GM21717 (cell line): ENCODE measurements around the gene GNPAT.
"Not testable (repeated sequence)": the region's sequence is repeated elsewhere in the genome, so short reads cannot be mapped to it uniquely, and the experiment has no call there.

Experiments used
- ATAC-seq: cut with Tn5 transposase; IDR thresholded peaks from one replicate; pipeline ENCODE4 v1.9.1; 2021; ENCODE audit warnings: mild to moderate bottlenecking, moderate library complexity; ENCODE audit not compliant: unreplicated experiment

Gene GNPAT

DNA sequence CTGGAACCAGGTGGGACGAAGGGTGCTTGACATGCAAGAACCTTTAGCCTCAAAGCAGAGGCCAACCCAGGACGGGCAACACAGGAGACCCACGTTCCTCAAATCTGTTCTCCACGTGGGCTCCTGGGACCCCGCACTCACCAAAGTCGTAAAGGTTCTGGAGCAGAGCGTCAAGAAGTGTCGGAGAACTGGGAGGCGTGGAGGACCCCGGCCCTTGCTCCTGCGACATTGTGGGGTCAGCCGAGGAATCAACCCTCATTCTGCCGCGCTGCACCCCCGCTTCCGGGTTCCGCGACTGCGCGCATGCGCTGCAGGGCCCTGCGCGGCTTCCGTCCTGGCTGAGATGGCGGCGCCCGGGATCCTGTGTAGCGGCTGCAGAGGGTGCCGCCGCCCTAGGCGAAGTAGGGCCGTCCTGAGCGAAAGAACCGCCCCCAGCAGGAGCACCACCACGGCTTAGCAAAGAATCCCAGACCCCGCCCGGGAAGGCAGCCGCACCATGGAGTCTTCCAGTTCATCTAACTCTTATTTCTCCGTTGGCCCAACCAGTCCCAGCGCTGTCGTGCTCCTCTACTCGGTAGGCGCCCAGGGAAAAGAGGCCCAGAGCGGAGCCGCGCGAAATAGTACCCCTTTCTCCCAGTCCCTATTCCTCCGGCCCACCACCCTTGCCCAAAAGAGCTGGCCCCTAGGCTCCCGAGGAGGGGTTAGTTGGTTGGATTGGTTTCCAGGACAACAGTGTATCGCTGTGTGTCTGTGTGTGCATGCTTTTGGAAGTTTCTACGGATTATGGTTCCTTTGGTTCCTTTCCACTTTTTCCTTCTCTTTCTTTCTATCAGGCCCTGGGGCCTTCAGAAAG, at the start of gene GNPAT:
Gene GNPAT (plus strand): TSS at position 330 of the 853 bp plus-strand sequence. CDS start 167 bp downstream, at position 497.
- ATAC-seq, result peak; percentile 93

DNA sequence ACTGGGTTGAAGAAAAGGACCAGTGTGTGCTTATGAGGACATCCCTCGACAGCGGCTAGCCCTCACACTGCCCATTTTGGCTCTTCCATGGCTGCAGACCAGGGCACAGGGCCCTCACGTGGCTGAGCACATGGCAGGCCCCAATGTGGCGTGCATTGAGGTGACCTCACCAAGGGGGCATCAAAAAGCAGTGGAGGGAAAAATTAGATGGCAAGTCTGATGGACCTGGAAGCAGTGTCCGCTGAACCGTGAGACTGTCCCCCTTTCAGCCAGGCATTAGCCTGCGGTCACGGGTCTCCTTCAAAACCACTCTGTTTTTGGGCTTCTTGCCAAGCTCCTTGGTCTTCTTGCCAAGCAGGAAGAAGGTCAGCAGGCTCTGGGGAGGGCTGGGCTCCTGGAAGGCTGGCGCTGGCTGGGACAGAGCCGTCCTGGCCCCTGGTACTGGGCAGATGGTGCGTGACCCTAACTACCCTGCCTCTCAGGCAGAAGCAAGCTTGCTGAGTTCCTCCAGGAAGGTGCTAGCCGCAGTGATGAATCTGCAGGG, 48.3 kb upstream of the GNPAT start:
- no peak for ATAC-seq

DNA sequence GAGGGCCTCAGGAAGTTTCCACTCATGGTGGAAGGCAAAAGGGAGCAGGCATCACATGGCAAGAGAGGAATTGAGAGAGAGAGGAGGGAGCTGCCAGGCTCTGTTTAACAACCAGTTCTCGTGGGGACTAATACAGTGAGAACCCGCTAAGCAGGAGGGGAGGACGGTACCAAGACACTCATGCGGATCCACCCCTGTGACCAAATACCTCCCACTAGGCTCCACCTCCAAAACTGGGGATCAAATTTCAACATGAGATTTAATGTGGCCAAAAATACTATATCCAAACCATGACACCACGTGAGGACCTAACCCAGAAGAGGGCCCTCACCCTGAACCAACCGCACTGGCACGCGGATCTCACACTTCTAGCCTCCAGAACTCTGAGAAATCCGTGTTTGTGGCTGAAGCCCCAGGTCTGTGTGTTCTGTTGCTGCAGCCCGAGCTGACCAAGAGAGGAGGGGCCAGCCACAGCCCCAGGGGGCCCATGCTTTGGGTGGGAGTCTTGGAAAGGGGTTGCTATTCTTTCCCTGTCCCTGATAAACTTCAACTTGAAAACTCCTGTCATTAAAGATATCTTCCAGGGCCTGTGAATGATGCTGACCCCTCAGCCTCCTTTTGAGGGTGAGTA, 47.2 kb upstream of the GNPAT start:
- ATAC-seq, result no peak

DNA sequence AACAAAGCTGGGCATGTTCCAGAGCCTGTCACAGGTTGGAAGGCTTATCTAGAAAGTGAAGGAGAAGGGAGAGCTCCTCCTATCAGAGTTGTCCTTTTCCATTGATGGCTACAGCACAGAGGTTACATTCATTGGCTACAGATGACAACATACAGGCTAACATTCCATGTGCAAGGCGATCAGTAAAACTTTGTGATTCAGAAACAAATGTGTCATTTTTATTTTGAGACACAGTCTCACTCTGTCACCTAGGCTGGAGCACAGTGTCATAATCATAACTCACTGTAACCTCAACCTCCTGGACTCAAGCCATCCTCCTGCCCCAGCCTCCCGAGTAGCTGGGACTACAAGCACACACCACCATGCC, 46.6 kb upstream of the GNPAT start:
- no peak for ATAC-seq

DNA sequence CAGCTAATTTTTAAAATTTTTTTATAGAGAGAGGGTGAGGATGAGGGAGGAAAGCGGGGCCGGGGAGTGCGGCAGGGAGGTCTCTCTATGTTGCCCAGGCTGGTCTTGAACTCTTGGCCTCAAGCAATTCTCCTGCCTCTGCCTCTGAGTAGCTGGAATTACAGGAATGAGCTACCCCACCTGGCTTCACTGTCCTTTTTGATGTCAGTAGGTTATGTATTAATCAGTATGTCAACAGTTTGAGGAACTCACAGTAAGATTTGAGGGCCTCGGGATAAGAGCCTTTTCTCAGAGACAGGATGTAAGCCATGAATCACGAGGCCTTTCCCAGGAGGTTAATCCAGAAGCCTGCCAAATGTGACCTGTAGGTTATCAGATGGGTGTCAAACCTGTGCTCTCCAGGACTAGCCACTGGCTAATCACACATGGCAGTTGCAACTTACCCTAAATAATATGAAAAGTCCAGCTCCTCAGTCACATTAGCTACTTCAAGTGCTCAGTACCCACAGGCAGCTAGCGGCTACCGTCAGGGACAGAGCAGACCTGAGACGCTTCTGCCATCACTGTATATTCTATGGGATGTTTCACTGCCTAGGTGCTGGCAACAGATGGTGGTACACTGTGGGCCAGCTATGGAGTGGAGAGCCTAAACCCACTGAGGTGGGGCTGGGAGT, 46.0 kb upstream of the GNPAT start:
- no peak for ATAC-seq

DNA sequence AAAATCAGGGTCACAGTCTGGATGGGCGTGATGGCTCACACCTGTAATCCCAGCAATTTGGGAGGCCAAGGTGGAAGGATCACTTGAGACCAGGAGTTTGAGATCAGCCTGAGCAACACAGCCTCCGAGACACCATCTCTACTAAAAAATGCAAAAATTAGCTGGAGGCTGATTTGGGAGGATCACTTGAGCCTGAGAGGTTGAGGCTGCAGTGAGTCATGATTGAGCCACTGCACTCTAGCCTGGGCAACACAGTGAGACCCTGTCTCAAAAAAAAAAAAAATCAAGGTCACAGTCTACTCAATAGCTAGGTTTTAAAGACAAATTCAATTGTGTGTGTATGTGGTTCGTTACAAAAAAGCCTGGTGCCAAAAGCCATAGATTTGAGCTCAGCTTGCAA, 44.7 kb upstream of the GNPAT start:
- no peak for ATAC-seq

DNA sequence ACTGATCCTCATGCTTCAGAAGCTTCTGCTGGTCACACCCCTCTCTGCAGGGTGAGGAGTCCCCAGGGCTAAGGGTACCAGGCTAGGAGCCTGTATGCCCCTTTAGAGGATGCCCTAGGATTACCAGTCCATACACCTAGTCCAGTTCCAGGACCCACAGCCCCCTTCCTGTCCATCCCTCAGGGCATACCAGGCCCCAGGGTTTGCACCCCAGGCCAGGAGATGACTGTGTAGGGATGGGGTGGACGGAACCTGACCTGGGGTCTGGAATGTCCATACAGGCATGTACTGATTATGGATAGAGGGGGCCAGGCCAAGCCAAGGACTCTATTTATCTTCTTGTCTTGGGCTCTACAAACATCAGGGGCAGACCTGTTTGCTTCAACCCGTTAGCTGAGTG, 44.3 kb upstream of the GNPAT start:
- no peak for ATAC-seq

DNA sequence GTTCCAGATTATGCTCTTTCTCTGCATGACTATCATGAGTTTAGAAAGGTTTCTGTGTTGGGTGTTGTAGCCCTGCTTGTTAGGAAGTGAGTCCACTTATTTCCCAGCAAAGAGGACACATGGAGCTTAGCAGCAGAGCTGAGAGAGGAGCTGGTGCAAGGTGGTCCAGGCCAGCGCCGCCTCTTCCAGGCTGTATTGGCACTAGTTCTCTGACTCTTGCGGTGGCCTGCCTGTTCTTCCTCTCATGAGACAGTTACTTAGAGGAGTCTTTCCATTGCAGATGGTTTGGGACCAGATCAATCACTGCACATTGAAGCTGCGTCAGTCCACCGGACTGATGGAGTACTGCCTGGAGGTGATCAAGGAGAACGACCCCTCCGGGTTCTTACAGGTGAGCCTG, 41.1 kb upstream of the GNPAT start:
- ATAC-seq, result no peak

DNA sequence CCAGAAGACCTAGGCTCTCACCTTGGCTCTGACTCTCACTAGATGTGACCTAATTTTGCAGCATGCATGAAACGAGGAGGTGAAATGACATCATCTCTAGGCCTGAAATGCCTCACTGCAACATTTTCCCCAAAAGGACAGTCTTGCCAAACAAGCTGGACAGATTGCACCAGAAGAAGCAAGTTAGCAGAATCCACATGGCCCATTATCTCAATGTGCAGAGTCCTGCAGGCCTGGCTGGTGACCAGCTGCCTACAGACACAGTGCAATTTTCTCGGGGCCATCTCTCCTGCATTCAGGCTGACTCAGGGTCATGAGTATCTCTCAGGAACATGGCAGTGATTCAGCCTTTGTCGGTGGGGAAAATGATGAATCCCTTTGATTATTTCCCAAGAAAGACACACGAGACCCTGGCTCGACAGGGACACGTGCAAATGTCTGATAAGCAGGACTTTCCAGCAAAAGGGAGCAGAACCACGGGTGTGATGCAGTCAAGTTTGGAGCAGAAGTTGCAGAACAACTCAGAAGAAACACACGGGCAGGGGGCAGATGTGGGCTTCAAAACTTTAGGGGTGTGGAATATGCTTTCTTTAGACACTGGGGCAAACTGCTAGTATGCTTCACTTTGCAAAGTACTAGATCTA, 40.5 kb upstream of the GNPAT start:
- ATAC-seq, result no peak

DNA sequence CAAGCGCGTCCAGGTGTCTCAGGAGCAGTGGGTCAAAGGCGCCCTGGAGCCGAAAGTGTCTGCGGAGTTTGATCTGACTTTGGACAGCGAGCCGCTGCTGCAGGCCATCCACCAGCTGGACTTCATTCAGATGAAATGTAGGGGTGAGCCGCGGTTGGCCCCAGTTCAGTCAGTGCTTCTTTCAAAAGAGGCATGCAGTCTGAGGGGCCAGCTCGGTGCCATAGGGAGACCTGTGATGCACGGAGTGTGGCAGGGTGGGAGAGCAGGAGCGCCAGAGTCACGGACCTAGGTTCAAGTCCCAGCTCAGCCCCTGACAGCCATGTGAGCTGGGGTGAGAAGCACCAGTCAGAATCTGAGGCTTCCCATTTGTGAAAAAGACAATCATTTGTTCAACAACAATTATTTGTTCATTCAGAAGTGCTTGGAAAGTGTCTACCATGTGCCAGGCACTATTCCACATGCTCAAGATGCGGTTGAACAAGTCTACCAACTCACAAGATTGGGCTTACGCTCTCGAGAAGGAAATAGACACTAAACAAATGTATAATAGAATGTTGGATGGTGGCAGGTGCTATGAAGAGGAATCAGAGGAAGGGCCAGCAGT, 39.5 kb upstream of the GNPAT start:
- ATAC-seq, result no peak

DNA sequence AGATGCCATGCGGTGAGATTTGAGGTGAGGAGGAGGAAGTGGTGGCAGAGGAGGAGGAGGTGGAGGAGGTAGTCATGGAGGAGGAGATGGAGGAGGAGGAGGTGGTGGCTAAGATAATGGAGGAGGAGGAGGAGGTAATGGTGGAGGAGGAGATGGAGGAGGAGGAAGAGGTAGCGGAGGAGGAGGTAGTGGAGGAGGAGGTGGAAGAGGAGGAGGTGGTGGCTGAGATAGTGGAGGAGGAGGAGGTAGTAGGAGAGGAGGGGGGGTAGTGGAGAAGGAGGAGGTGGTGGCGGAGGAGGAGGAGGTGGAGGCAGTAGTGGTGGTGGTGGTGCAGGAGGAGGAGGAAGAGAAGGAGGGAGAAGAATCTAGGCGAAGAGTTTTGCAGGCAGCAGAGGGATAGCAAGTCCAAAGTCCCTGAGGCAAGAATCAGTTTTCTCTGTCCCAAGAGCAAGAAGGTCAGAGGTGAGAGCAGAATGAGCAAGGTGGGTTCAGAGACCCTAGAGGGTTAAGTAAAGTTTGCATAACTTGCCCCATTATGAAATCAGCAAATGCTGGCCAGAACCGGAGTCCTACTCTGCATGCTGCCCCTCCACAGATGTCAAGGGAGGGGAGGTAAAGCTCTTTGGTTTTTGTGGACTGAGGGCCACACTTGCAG, 38.9 kb upstream of the GNPAT start:
- no peak for ATAC-seq

DNA sequence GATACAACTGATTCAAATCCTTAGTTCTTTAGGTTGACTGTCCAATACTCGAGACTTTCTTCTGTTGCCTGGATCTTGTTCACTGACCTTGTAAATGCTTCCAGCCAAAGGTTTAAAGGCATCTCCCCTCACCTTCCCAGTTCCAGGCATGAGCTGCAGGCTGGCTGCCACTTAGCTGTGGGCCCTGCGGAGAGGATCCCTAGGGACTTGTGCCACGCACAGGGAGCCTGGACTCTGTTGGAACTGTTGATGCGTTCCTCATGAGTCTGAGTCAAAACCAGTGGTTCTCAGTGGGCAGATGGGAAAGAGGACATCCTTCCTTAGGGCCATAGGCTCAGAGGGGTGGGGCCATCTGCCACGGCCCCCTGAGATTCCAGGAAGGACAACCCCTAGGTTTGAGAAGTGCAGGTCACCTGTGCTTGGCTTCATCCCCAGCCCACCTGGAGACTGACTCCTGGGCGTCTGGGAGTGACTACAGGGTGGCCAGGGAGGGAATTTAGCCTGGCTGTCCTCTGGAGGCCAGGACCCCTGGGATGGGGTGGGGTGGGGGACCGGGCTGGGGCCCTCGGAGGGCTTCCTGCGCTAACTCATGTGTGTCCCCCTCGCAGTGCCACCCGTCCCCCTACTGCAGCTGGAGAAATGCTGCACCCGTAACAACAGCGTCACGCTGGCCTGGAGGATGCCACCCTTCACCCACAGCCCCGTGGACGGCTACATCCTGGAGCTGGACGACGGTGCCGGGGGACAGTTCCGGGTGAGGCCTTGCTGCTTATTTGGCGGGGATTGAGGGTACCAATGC, 37.6 kb upstream of the GNPAT start:
- no peak for ATAC-seq

DNA sequence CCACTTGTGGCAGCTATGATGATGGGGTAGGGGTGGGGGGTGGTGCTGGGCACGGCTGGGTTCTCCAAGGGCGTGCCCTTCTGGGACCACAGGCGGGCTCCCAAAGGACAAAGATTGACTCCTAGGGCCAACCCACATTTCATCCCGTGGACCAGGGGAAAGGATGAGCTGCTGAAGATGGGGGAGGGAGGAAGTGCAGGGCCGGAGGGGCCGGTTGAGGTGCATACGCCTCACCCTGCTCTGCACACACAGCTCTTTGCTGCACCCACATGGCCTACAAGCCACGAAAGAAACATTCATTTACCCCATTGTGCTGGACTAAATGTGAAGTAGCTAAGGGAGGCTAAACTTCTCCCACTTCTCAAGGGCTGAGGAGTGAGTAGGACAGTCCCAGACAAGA, 34.2 kb upstream of the GNPAT start:
- ATAC-seq, result no peak

DNA sequence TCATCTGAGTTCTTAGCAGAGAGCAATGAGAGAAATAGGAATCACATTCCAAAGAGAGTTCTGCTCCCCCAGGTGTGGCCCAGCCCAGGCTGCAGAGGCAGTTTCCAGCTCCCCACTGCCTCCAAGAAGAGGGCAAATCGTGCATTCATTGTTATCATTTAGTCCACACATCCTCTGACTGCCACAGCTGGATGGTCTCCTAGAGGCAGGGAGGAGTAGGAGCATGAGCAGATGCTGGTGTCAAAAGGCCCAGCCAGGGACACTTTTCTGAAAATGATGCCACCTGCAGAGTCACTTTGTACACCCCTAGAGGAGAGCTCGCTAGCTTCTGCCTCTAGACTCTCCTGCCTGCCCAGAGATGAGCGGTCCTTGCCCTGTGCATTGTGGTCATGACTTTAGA, 33.6 kb upstream of the GNPAT start:
- ATAC-seq, result no peak

DNA sequence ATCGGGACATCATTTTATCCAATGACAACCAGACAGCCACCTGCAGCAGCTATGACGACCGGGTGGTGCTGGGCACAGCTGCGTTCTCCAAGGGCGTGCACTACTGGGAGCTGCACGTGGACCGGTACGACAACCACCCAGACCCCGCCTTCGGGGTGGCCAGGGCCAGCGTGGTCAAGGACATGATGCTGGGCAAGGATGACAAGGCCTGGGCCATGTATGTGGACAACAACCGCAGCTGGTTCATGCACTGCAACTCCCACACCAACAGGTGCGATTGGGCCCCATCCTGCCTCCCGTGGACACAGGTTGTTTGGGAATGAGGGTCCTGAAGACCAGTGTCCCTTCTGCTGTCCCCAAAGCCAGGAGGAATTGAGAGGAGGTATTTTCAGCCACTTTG, 32.0 kb upstream of the GNPAT start:
- ATAC-seq, result no peak

DNA sequence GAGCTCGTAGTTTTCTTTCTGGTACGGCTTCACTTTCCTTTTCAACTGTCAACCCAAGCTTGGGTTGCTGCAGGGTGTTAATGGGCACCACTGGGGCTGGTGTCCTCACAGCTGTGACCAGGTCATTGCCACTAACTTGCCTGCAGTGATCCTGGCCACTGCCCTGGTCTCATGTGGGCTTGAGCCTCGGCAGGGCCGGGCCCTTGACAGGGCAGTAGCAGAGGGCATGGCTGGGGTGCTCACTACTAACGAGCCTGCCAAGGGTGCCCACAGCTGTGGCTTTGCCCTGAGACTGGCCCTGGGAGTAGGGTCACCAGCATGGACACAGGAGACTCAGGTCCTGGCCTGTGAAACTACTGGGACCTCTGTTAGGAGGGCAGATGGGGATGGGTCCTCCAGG, 31.5 kb upstream of the GNPAT start:
- no peak for ATAC-seq

DNA sequence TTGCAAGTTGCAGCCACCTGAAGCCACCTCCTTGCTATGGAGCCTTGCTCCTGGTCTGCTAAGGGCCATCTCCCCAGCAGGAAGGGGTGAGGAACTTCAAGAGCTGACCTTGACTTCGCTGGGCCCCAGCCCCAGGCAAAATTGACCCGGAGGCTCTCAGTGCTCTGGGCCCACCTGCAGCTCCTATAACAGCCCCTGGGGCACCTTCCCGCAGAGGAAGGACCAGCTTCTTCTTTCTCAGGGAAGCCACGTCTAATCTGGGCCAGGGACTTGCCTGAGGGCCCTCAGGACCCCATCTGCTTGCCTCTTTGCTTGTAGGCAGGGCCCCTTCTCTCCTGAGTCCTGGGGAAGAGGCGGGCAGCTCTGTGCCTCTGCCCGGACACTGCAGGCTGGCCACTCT, 30.9 kb upstream of the GNPAT start:
- no peak for ATAC-seq

DNA sequence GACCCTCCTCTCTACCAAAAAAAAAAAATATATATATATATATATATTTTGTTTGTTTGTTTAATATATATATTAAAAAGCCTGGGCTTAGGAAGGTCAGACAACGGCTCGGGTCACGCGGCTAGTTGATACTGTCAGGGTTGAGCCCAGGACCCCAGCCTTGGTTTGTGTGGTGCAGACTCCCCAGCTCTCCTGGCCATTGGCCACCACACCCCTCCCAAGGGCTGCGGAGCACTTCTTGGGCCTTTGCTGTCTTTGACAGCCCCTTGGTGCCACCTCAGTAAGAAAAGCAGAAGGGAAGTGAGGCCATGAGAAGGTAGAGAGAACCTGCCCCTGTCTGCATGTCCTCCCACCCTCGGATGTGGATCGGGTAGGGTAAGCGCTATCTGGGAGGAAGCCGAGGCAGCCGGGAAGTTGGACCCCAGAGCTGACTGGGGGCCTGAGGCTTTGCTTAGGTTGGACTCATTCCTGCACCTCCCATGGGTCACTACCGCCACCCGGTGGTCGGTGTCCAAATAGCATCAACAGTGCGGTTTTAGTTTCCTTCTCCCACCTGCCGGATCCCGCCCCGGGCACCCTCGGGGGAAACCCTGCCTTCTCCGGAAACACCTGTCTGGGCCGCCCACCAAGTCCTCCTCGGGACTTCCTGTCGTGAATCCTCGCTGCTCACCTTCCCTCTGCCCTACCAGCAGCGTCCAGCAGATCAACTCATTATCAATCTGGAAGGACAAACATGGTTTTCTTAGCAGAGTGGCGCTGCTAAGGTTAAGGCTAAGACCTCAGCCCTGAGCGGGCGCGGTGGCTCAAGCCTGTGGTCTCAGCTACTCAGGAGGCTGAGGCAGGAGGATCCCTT, 29.8 kb upstream of the GNPAT start:
- peak; percentile 87 for ATAC-seq

DNA sequence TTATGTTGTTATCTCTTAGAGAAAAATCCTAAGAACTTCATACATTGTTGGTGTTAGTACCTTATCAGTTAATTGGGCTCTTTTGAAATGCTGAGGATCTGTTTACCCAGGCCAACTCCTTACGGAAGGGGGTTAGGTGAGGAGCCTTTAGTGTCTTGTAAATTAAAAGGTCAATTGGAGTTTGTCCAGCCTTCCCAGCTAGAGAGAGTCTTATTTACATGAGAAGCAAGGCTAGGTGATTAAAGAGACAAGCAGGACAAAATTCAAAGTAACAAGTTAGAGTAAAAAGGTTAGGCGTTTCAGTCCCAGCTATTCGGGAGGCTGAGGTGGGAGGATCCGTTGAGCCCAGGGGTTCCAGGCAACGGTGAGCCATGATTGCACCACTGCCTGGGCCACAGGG, 28.7 kb upstream of the GNPAT start:
- not testable (repeated sequence) for ATAC-seq
